Stimulated activated CD8-positive, alpha-beta memory T cell treated with anti-CD3 and anti-CD28 coated beads, Interleukin-7, amount 100 ng/mL, for 4 hours (primary cell): Measurements from ENCODE around the gene SHMT2.

Source experiments
- DNase-seq, 2 donors: peaks; one replicate each; pipeline ENCODE4 v3.0.0-alpha.2; 2020; ENCODE audit warnings: low read depth in 2 of 2

Gene SHMT2

DNA sequence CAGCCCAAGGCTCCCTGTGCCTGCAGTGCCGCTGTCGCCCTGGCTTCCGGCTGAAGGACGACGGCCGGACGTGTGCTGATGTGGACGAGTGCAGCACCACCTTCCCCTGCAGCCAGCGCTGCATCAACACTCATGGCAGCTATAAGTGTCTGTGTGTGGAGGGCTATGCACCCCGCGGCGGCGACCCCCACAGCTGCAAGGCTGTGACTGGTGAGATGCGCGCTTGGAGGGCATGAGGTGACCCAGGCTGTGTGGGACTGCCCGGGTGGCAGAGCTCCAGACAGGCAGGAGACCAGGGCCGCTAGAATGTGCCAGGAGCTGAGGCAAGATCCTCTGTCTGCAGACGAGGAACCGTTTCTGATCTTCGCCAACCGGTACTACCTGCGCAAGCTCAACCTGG lies 32.6 kb upstream of the SHMT2 start:
- no peak for DNase-seq

GRCh38 chr12:57198329-57198728 lies 31.2 kb upstream of the SHMT2 start:
- no peak for DNase-seq

DNA sequence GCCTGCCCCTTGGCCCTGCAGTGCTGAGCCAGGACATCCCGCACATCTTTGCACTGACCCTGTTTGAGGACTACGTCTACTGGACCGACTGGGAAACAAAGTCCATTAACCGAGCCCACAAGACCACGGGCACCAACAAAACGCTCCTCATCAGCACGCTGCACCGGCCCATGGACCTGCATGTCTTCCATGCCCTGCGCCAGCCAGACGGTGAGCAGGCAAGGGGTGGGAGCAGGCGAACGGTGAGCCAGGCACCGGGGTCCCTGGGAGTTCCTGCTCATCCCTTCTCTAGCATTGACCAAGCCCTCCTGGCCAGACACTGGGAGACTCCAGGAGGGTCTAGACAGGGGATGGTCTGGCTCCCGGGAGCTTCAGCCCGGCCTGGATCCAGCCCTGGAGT lies 30.3 kb upstream of the SHMT2 start:
- no peak for DNase-seq

DNA sequence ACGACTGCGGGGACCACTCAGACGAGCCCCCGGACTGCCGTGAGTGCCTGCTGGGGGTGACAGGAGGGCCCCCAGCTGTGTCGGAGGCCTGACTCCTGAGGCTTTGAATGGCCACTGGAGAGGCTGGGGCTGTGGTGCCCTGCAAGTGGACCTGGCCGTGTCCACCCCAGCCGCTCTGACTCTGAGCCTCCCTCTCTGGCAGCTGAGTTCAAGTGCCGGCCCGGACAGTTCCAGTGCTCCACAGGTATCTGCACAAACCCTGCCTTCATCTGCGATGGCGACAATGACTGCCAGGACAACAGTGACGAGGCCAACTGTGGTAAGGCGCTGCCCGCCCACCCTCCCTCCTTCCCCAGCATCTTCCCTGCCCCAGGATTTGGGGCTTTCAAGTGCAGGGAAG lies 29.0 kb upstream of the SHMT2 start:
- DNase-seq, result no peak

- no peak for DNase-seq
Measured at GRCh38 chr12:57201219-57201618, 28.3 kb upstream of the SHMT2 start.

DNA sequence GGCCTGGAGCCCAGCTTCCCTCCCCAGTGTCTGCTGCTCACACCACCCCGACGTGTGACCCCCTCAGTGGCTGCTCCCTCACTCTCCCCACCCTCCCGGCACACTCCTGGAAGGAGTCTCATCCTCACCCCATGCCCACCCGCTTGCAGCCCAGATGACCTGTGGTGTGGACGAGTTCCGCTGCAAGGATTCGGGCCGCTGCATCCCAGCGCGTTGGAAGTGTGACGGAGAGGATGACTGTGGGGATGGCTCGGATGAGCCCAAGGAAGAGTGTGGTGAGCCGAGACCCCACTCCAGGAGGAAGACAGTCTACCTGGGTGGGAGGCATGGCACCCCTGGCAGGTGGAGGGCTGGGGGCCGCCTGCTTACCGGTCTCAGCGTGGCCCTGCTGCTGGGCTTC lies 27.9 kb upstream of the SHMT2 start:
- no peak for DNase-seq

GRCh38 chr12:57202321-57202720 lies 27.2 kb upstream of the SHMT2 start:
- DNase-seq, result no peak

DNA sequence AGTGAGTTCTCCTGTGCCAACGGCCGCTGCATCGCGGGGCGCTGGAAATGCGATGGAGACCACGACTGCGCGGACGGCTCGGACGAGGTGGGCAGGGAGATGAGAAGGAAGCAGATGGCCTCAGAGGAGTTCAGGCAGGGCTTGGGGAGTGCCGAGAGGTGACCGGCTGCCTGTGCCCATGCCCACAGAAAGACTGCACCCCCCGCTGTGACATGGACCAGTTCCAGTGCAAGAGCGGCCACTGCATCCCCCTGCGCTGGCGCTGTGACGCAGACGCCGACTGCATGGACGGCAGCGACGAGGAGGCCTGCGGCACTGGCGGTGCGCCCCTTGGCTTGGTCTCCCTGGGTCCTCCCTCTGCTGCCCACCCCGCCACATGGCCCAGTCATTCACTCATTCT lies 26.3 kb upstream of the SHMT2 start:
- no peak for DNase-seq

- DNase-seq, result no peak
Measured at GRCh38 chr12:57203791-57204190, 25.7 kb upstream of the SHMT2 start.

- DNase-seq, result no peak
Measured at GRCh38 chr12:57204454-57204853, 25.1 kb upstream of the SHMT2 start.

GRCh38 chr12:57205186-57205585 lies 24.3 kb upstream of the SHMT2 start:
- DNase-seq, result no peak

GRCh38 chr12:57205931-57206330 lies 23.6 kb upstream of the SHMT2 start:
- no peak for DNase-seq

GRCh38 chr12:57207731-57208630 lies 21.5 kb upstream of the SHMT2 start:
- DNase-seq, result no peak

GRCh38 chr12:57208631-57209282 lies 20.8 kb upstream of the SHMT2 start:
- no peak for DNase-seq

GRCh38 chr12:57209916-57210315 lies 19.6 kb upstream of the SHMT2 start:
- no peak for DNase-seq

- no peak for DNase-seq
Measured at GRCh38 chr12:57210461-57210860, 19.1 kb upstream of the SHMT2 start.

- no peak for DNase-seq
Measured at GRCh38 chr12:57210926-57211692, 18.4 kb upstream of the SHMT2 start.

GRCh38 chr12:57211791-57212700 lies 17.5 kb upstream of the SHMT2 start:
- no peak for DNase-seq

GRCh38 chr12:57212701-57213057 lies 16.8 kb upstream of the SHMT2 start:
- no peak for DNase-seq

DNA sequence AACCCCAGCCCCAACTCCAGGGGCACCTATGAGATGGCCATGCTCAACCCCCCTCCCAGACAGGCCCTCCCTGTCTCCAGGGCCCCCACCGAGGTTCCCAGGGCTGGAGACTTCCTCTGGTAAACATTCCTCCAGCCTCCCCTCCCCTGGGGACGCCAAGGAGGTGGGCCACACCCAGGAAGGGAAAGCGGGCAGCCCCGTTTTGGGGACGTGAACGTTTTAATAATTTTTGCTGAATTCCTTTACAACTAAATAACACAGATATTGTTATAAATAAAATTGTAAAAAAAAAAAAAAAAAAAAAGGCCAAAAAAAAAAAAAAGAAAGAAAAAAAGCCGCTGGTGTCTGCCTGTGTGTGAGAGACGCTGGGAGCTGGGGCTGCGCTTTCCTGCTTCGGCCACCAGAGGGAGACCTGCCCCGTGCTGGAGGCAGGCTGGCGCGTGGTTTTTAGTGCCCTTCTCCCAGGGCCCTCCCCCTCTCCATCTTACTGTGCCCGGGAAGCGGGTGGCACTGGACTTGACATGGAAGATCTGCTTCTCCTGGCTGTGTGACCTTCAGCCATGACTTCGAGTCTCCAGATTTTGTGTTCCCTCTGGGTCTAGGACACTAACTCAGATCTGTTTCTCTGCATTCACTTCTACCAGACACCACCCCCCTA lies 16.3 kb upstream of the SHMT2 start:
- peak; percentile 70 to 72 for DNase-seq

- DNase-seq, result no peak
Measured at GRCh38 chr12:57213763-57214397, 15.6 kb upstream of the SHMT2 start.
